Panc1 (cell line): Measurements from ENCODE around the gene KLHL35. TPM values are rescaled to one million over a fixed set of nuclear protein-coding genes. Genes with fewer than 3 reads are reported as not detected.

Source experiments
- ATAC-seq: fragments of 200-7000 bp; cut with Tn5 transposase; 2 replicates; pipeline ENCODE4 v1.9.1; 2020; ENCODE audit warnings: mild to moderate bottlenecking, moderate library complexity
- BruUV-seq: library from RNA; stranded (reverse); fragments of 400-500 nt; replicated peaks from 2 replicates; lab custom pipeline; 2021; lab: Mats Ljungman, UMichigan
- CTCF ChIA-PET: fragments of 300-600 bp; sonication (Branson Sonifier 250); formaldehyde crosslinking; loops from one replicate; lab custom pipeline; 2022; ENCODE audit warnings: antibody characterized with exemption; lab: Charles Lee
- POLR2A ChIA-PET: fragments of 300-600 bp; sonication (Branson Sonifier 250); formaldehyde crosslinking; loops from one replicate; lab custom pipeline; 2022; ENCODE audit warnings: antibody characterized with exemption; lab: Charles Lee
- DNase-seq: peaks from one replicate; pipeline ENCODE4 v3.0.0-alpha.2; 2010; ENCODE audit warnings: low read depth, low spot score
- H3K27ac ChIP-seq: 2 replicates; pipeline ENCODE4 v1.5.1; 2011; ENCODE audit warnings: mild to moderate bottlenecking, low read length, inconsistent platforms
- H3K27me3 ChIP-seq: fragments of 200-500 bp; sonication (Bioruptor generic); 2 replicates; pipeline ENCODE4 v1.6.0; 2014; ENCODE audit warnings: low read length, inconsistent platforms; ENCODE audit not compliant: control insufficient read depth, insufficient read depth
- H3K36me3 ChIP-seq: fragments of 200-500 bp; sonication (Bioruptor generic); 2 replicates; pipeline ENCODE4 v1.5.1; 2014; ENCODE audit warnings: inconsistent platforms, mild to moderate bottlenecking, low read length, moderate library complexity; ENCODE audit not compliant: control insufficient read depth, insufficient read depth
- H3K4me1 ChIP-seq: 2 replicates; pipeline ENCODE4 v1.5.1; 2011; ENCODE audit warnings: inconsistent platforms, mild to moderate bottlenecking, low read length, moderate library complexity; ENCODE audit not compliant: control insufficient read depth, insufficient read depth
- H3K4me3 ChIP-seq, 2 experiments: 2 replicates each; pipeline ENCODE4 v1.5.1; 2011 to 2012; ENCODE audit warnings: low read depth in 2 of 2, low read length in 2 of 2, mild to moderate bottlenecking in 2 of 2, inconsistent platforms in 1 of 2, moderate library complexity in 1 of 2
- H3K9me3 ChIP-seq: fragments of 200-500 bp; sonication (Bioruptor generic); 2 replicates; pipeline ENCODE4 v1.5.1; 2014; ENCODE audit warnings: low read depth, mild to moderate bottlenecking, inconsistent platforms, low read length, moderate library complexity; ENCODE audit not compliant: control insufficient read depth, insufficient read depth
- CTCF ChIP-seq: fragments of 450-650 bp; IDR thresholded peaks from 2 replicates; pipeline ENCODE4 v1.5.1; 2017; ENCODE audit warnings: mild to moderate bottlenecking
- POLR2AphosphoS5 ChIP-seq: IDR thresholded peaks from 2 replicates; pipeline ENCODE4 v1.6.1; 2012; ENCODE audit warnings: mild to moderate bottlenecking, low read depth, low read length, moderate library complexity
- REST ChIP-seq, 2 experiments: IDR thresholded peaks; 2 replicates each; pipeline ENCODE4 v1.6.1; 2011 to 2012; ENCODE audit warnings: low read depth in 2 of 2, control low read depth in 1 of 2, low read length in 1 of 2, mild to moderate bottlenecking in 1 of 2, moderate library complexity in 1 of 2; ENCODE audit not compliant: insufficient read depth in 1 of 2
- SIN3A ChIP-seq: IDR thresholded peaks from 2 replicates; pipeline ENCODE4 v1.6.1; 2012; ENCODE audit warnings: low read depth, mild to moderate bottlenecking, low read length, moderate library complexity, borderline replicate concordance; ENCODE audit not compliant: insufficient read depth
- TCF7L2 ChIP-seq: IDR thresholded peaks from 2 replicates; pipeline ENCODE4 v1.6.1; 2011; ENCODE audit warnings: mild to moderate bottlenecking, low read depth, low read length, inconsistent platforms
- in situ Hi-C: cut with HindIII; loops from 2 replicates; pipeline ENCODE4 v1.10.0; 2016; ENCODE audit warnings: low sequenced_read_pairs, low pct_unique_long_range_greater_than_20kb
- intact Hi-C: fragments of 100-400 bp; cut with micrococcal nuclease; formaldehyde crosslinking; loops from one replicate; pipeline ENCODE4 v1.10.0; 2022; ENCODE audit not compliant: unreplicated experiment
- total RNA-seq: library from RNA; stranded (reverse); gene quantifications from one replicate; pipeline ENCODE4 v1.2.1, GENCODE V29; 2021; ENCODE audit not compliant: unreplicated experiment

Gene KLHL35
- total RNA-seq, 1 experiment from 2014 or later = 10.9 TPM

GRCh38 chr11:75429902-75430713 is 2.9 kb downstream of the KLHL35 start:
- ChIA-PET CTCF (interaction anchor here (0.6 kb wide), 1 partner anchor 67 kb away, joined by 3 read pairs; no protein-coding TSS in a partner anchor), POLR2A (interaction anchor here (0.7 kb wide), 1 partner anchor 722 kb away, joined by 3 read pairs; no protein-coding TSS in a partner anchor)
- H3K27me3 ChIP-seq = no peaks in the 10 kb centered on the region
- no peaks in the 10 kb centered on the region for H3K9me3 ChIP-seq
- TF ChIP-seq SIN3A (no peak; the same call in 1 of the 2 replicates), TCF7L2 (peak; percentile 52; the same call in 1 of the 2 replicates), POLR2AphosphoS5 (no peak), REST (IDR thresholded peaks at IDR 0.05; ENCODE audit: insufficient read depth in 1 of 2, low read depth in 2 of 2, low read length in 1 of 2) (peak in 1 of 2 experiments; percentile 85; a peak in 2 of 4 replicates), CTCF (no peak; the same call in 1 of the 2 replicates)
- intact Hi-C loops (no loop called here), in situ Hi-C loops (no loop called here)
- no peaks in the 10 kb centered on the region for H3K36me3 ChIP-seq
- peak overlapping the region; percentile 53 to 78 for H3K4me3 ChIP-seq
- peak; percentile 86 for ATAC-seq
- H3K27ac ChIP-seq = peak overlapping the region; percentile 89
- peaks cover 20% of the 10 kb centered on the region for H3K4me1 ChIP-seq
- BruUV-seq = no TSS peak
- no peak for DNase-seq

GRCh38 chr11:75429641-75429901 is 3.4 kb downstream of the KLHL35 start:
- in situ Hi-C loops (no loop called here), intact Hi-C loops (no loop called here)
- Histone ChIP-seq H3K27me3 (no peaks in the 10 kb centered on the region), H3K4me3 (peak overlapping the region in 1 of 2 experiments; percentile 53; a peak in 3 of 4 replicates), H3K9me3 (no peaks in the 10 kb centered on the region), H3K36me3 (no peaks in the 10 kb centered on the region), H3K4me1 (peaks cover 20% of the 10 kb centered on the region), H3K27ac (peak overlapping the region; percentile 30; the same call in 1 of the 2 replicates)
- DNase-seq (no peak), ATAC-seq (no peak)
- ChIA-PET CTCF (interaction anchor here (0.6 kb wide), 1 partner anchor 67 kb away, joined by 3 read pairs; no protein-coding TSS in a partner anchor), POLR2A (no interaction called here)
- BruUV-seq = no TSS peak
- no peak for TF ChIP-seq CTCF
- no peak for TF ChIP-seq TCF7L2
- TF ChIP-seq POLR2AphosphoS5 = no peak
- TF ChIP-seq SIN3A = no peak
- no peak for TF ChIP-seq REST (IDR thresholded peaks at IDR 0.05; ENCODE audit: insufficient read depth in 1 of 2, low read depth in 2 of 2, low read length in 1 of 2)
